Glutamatergic neuron (in vitro differentiated cells): ENCODE data around the gene MYO1B. TPM values are rescaled to one million over a fixed set of nuclear protein-coding genes. Genes with fewer than 3 reads are reported as not detected.

Experiments
- DNase-seq: peaks from one replicate; pipeline ENCODE4 v3.0.0; 2022
- H3K27ac Mint-ChIP-seq: one replicate; pipeline ENCODE4 v1.8.0; 2020; ENCODE audit warnings: mild to moderate bottlenecking, mixed read lengths, inconsistent platforms; ENCODE audit not compliant: unreplicated experiment
- H3K27me3 Mint-ChIP-seq: one replicate; pipeline ENCODE4 v1.8.0; 2020; ENCODE audit warnings: mild to moderate bottlenecking, moderate library complexity, mixed read lengths, inconsistent platforms; ENCODE audit not compliant: unreplicated experiment
- H3K36me3 Mint-ChIP-seq: one replicate; pipeline ENCODE4 v1.8.0; 2020; ENCODE audit warnings: mild to moderate bottlenecking, mixed read lengths, inconsistent platforms; ENCODE audit not compliant: unreplicated experiment
- H3K4me1 Mint-ChIP-seq: one replicate; pipeline ENCODE4 v1.8.0; 2020; ENCODE audit warnings: mild to moderate bottlenecking, low read depth, mixed read lengths, inconsistent platforms; ENCODE audit not compliant: unreplicated experiment
- H3K4me3 Mint-ChIP-seq: one replicate; pipeline ENCODE4 v1.8.0; 2020; ENCODE audit warnings: mild to moderate bottlenecking, mixed read lengths, inconsistent platforms; ENCODE audit not compliant: unreplicated experiment
- H3K9me3 Mint-ChIP-seq: one replicate; pipeline ENCODE4 v1.8.0; 2020; ENCODE audit warnings: mild to moderate bottlenecking, moderate library complexity, mixed read lengths, inconsistent platforms; ENCODE audit not compliant: unreplicated experiment
- total RNA-seq: library from RNA; stranded (reverse); fragmentation: NEBNext Ultra II Directional; extraction: Animal tissue kit (Norgen Biotek cat#: 25700); gene quantifications from one replicate; pipeline ENCODE4 v1.2.1, GENCODE V29; 2021; ENCODE audit not compliant: unreplicated experiment
- TF ChIP-seq, protein P1 (sequence below): fragments of 200-600 bp; sonication (generic); IDR thresholded peaks from one replicate; pipeline ENCODE4 v1.5.0; 2021; ENCODE audit not compliant: partially characterized antibody, unreplicated experiment

MYO1B gene
- total RNA-seq, 1 donor from 2014 or later = 129 TPM

DNA sequence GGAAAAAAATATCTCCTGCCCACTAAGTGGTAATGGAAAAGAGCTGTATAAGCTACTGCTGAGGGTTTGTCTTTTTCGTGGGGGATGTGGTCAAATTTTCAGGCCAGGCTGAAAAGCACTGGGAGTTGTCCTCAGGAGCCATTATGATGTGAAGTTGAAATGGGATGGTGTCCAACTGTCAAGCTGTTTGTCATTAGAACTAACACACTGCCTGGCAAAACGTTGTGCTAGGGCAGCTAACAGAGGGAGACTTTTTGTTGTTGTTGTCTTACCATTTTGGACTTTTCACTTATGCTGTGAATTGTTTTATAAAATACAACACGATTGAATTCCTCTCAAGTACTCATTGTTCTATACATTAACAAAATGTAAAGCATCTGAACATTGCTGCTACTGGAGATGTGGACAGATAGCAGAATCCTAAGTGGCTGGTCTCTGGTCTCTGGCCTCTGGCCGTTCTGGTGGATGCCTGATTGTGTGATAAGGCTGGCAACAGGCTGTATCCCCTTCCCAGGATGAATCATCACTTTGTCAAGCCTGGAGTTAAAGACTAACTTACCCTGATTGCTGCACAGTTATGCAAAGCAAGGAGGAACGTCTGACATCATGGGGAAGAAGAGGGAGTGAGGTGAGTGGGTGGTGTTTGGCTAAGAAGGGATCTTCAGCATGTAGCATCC is 2.3 kb downstream of the MYO1B start:
- Mint-ChIP-seq H3K36me3 (no peaks in the 10 kb centered on the region), H3K4me1 (peaks cover 31% of the 10 kb centered on the region), H3K27me3 (peaks cover 8% of the 10 kb centered on the region), H3K9me3 (peaks cover 11% of the 10 kb centered on the region), H3K27ac (peak overlapping the region; percentile 91), H3K4me3 (peak overlapping the region; percentile 90)
- TF ChIP-seq, protein P1, sequence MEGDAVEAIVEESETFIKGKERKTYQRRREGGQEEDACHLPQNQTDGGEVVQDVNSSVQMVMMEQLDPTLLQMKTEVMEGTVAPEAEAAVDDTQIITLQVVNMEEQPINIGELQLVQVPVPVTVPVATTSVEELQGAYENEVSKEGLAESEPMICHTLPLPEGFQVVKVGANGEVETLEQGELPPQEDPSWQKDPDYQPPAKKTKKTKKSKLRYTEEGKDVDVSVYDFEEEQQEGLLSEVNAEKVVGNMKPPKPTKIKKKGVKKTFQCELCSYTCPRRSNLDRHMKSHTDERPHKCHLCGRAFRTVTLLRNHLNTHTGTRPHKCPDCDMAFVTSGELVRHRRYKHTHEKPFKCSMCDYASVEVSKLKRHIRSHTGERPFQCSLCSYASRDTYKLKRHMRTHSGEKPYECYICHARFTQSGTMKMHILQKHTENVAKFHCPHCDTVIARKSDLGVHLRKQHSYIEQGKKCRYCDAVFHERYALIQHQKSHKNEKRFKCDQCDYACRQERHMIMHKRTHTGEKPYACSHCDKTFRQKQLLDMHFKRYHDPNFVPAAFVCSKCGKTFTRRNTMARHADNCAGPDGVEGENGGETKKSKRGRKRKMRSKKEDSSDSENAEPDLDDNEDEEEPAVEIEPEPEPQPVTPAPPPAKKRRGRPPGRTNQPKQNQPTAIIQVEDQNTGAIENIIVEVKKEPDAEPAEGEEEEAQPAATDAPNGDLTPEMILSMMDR = no peak
- DNase-seq = no peak

DNA sequence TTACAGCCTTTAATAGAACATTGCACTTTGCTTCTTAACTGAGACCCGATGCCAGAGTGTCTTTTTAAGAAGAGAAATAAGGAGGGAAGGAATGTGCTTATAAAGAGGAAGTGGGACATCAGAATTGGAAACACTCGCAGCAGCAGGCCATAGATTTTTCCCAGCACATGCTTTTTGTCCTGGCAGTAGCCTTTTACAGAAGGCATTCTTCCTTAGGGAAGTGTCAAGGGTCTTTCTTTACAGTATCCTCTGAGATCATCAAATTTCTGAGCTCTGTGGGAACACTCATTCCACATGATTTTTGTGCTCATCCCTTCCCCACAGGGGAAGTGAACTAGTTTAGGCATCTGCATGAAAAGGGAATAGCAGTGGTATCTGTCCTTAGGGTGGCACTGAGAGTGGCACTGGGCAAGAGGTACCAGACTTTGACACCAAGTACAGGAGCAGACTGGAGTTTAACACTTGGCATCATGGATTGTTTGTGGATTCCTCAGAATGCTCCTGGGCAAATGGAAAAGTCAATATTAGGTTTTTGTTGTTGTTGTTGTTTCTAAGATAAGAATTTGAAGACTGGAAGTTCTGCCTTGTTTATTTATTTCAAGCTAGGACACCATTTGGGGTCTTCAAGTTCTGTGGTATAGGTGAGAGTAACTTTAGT is 4.1 kb downstream of the MYO1B start:
- no peak for DNase-seq
- peaks cover 11% of the 10 kb centered on the region for H3K9me3 Mint-ChIP-seq
- H3K27ac Mint-ChIP-seq = no peak overlapping the region
- no peaks in the 10 kb centered on the region for H3K36me3 Mint-ChIP-seq
- H3K4me3 Mint-ChIP-seq = no peak overlapping the region
- peaks cover 8% of the 10 kb centered on the region for H3K27me3 Mint-ChIP-seq
- TF ChIP-seq, protein P1 = no peak
- H3K4me1 Mint-ChIP-seq = peaks cover 38% of the 10 kb centered on the region

DNA sequence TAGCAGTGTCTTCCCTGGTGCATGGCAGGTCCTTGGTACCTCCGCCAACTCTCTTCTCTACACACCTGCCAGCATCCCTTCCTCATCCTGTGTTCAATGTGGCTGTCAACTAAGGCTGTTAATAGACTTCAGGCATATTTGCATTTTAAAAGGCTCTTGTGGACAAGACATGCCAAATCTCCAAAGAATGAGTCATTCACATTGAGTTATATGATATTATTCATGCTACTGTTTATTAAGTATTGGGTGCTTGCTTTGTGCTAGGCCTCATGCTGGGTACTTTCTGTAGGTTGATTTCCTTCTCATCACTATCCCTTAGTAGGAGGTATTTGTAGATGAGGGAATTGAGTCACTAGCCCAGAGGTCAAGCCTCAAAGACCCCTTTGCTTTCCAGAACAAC is 5.2 kb downstream of the MYO1B start:
- peak overlapping the region; percentile 25 for H3K4me3 Mint-ChIP-seq

DNA sequence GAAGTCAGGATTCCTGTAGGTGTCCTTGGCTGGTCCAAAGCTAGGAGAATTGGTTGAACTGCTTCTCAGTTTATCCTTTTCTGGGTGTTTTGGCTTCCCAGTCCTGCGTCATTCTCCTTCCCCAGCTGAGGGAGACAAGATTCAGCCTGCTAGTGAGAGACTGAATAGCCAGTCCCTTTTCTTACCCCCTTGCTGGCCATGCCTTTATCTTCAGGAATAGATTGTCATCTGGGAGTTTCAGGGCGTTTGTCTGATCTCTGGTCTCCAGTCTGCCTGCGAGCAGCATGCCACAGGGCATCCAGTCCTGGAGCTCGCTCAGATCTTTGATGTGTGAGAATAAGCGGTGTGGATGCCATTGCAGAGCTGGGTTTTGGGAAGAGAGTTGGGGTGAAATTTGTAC is 5.8 kb downstream of the MYO1B start:
- peaks cover 7% of the 10 kb centered on the region for H3K9me3 Mint-ChIP-seq
- DNase-seq = no peak
- peaks cover 47% of the 10 kb centered on the region for H3K4me1 Mint-ChIP-seq
- H3K4me3 Mint-ChIP-seq = no peak overlapping the region
- TF ChIP-seq, protein P1 = no peak
- no peaks in the 10 kb centered on the region for H3K36me3 Mint-ChIP-seq
- H3K27ac Mint-ChIP-seq = no peak overlapping the region
- peaks cover 4% of the 10 kb centered on the region for H3K27me3 Mint-ChIP-seq

More for the DNA sequence above, 5.2 kb downstream of the MYO1B start:
- TF ChIP-seq, protein P1 = no peak
- peaks cover 4% of the 10 kb centered on the region for H3K27me3 Mint-ChIP-seq
- H3K4me1 Mint-ChIP-seq = peaks cover 42% of the 10 kb centered on the region
- peaks cover 7% of the 10 kb centered on the region for H3K9me3 Mint-ChIP-seq
- H3K36me3 Mint-ChIP-seq = no peaks in the 10 kb centered on the region
- DNase-seq = no peak
- no peak overlapping the region for H3K27ac Mint-ChIP-seq

DNA sequence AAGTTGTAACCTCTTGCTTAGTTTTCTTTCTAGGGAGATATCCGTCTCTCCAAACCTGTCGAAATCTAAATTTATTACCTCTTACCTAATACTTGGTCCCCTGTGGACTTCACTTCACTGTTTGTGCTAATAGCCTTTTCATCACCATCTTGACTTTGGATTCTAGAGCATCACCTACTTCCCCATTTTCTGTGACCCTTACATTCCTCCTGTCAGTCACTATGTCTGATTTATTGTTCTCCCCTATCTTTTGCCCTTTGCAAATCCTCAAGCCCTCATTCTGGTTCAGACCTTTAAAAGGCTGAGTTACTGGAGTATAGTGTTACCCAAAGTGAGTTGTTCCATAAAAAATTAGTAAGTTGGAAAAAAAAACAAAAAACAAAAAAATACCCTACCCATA is 7.5 kb downstream of the MYO1B start:
- Mint-ChIP-seq H3K27ac (no peak overlapping the region), H3K4me3 (no peak overlapping the region), H3K4me1 (peaks cover 43% of the 10 kb centered on the region), H3K9me3 (peaks cover 3% of the 10 kb centered on the region), H3K36me3 (no peaks in the 10 kb centered on the region), H3K27me3 (peaks cover 2% of the 10 kb centered on the region)
- TF ChIP-seq, protein P1 = no peak
- no peak for DNase-seq
